ENCODE data around the gene CYSLTR2.

CYSLTR2 gene

DNA sequence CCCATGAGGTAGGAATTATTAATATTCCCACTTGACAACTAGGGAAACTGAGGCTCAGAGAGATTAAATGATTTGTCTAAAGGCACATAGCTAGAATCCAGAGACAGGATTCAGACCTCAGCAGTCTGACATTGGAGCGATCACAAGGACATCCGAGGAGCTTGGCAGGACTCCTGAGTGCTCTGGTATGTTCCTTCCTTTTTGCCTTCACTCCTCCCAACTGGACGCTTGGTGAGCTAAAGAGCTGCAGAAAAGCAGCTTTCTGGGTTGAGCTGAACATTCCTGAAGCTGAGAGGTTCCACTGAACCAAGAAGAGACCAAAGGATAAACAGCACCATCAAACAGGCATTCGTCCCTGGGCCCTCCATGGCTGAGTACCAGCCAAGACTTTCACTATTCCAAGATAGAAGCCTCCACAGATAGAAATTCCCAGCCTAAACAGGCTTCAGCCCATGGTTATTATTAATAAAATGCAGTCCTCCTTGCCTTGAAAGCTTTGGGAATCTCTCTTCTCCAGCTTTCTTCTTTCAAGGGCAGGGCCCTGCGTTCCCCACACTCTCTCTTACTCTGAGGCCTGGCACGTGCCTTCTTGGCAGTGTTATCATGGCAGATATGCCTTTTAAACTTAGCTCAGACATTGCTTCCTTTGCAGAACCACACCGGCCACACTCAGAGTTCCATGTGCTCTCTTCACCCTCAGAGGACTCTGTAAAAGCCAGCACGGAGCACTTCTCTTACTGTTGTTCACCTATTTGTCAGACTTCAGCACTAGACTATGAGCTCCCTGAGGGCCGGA, 97.1 kb downstream of the CYSLTR2 start:
- no peak for DNase-seq (ENCODE audit: low read depth)
- H3K4me3 ChIP-seq (ENCODE audit: low read depth, low read length) = no peak overlapping the region

DNA sequence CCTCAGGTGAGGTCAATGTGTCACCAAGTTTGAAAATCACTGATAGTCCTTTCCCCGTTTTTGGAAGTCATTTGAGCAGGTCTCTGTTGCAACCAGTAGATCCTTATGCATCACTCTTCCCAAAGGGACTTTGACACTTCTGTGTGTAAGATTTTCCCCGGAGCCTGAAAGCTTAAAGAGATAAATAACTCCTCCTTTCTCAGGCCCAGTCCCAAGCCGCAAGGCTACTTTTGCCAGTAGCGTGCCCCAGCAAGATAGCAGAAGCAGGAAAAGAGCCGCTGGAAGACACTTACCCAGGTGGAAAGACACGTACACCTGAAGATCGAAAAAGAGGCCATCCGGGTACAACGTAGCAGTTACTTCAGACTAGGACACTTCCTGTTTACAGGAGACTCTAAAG, 106.9 kb downstream of the CYSLTR2 start:
- no peak overlapping the region for H3K4me3 ChIP-seq (ENCODE audit: low read depth, low read length)
- no peak for DNase-seq (ENCODE audit: low read depth)
- TF ChIP-seq, protein P1, sequence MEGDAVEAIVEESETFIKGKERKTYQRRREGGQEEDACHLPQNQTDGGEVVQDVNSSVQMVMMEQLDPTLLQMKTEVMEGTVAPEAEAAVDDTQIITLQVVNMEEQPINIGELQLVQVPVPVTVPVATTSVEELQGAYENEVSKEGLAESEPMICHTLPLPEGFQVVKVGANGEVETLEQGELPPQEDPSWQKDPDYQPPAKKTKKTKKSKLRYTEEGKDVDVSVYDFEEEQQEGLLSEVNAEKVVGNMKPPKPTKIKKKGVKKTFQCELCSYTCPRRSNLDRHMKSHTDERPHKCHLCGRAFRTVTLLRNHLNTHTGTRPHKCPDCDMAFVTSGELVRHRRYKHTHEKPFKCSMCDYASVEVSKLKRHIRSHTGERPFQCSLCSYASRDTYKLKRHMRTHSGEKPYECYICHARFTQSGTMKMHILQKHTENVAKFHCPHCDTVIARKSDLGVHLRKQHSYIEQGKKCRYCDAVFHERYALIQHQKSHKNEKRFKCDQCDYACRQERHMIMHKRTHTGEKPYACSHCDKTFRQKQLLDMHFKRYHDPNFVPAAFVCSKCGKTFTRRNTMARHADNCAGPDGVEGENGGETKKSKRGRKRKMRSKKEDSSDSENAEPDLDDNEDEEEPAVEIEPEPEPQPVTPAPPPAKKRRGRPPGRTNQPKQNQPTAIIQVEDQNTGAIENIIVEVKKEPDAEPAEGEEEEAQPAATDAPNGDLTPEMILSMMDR (IDR thresholded peaks at IDR 0.05; ENCODE audit: low read depth, low read length, missing control alignments) = no peak

More for the DNA sequence above, 97.1 kb downstream of the CYSLTR2 start:
- TF ChIP-seq, protein P1 (IDR thresholded peaks at IDR 0.05; ENCODE audit: low read depth, low read length, missing control alignments) = no peak
